Limb (tissue), 2 donors: ENCODE data around the gene ZG16.

Source experiments
- DNase-seq, 2 donors: peaks; one replicate each; pipeline ENCODE4 v3.0.0-alpha.2; 2016; ENCODE audit errors: extremely low spot score in 2 of 2

ZG16 gene

GRCh38 chr16:29821643-29822115, 43.6 kb downstream of the ZG16 start:
- DNase-seq = no peak

GRCh38 chr16:29824589-29825144, 46.6 kb downstream of the ZG16 start:
- no peak for DNase-seq

DNA sequence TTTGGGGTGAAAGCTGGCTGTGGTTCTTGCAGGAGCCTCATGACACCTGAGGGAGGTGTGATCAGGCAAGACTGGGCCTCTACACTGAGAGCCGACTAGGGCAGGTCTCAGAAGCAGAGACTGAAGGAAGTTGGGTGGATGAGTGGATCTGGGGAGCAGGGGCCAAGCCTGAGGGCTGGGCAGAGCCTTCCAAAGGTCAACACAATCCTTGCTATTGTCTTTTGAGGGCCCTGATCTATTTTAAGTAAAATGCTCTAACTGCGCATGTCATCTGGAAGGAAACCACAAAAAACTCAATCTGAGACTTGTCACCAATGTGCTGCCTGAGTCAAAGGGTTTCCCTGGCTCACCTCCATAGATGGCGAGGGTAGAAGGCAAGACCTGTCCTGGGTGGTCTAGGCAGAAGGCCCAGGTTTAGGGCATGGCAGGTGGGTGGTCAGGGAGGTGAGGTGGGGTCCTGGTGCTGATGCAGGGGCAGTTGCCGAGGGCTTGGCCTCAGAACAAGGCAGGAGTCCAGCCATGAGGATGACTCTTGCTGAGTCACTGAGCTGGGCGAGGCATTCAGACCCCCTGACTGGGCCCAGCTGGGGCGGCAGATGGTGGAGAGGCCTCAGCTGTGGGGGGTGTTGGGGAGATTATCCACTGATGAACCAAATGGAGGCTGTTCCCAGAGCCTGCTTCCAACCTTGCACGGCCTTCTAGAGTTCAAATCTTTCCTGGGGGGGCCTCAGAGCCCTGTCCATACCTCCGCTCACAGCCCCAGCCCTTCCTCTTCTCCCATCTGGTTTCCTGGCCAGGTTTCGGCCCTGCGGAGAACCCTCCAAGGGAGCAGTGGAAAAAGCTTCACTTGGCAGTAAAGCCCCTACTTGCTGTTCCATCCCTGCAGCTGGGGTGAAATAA, 47.3 kb downstream of the ZG16 start:
- peak in 1 of 2 donors; percentile 47 for DNase-seq

DNA sequence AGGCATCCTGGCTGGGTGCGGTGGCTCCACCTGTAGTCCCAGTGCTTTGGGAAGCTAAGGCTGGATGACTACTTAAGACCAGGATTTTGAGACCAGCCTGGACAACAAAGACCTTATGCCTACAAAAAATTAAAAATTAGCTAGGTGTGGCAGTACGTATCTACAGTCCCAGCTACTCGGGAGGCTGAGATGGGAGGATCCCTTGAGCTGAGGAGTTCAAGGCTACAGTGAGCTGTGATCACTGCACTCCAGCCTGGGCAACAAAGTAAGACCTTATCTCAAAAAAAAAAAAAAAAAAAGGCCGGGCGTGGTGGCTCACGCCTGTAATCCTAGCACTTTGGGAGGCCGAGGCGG, 48.3 kb downstream of the ZG16 start:
- no peak for DNase-seq

DNA sequence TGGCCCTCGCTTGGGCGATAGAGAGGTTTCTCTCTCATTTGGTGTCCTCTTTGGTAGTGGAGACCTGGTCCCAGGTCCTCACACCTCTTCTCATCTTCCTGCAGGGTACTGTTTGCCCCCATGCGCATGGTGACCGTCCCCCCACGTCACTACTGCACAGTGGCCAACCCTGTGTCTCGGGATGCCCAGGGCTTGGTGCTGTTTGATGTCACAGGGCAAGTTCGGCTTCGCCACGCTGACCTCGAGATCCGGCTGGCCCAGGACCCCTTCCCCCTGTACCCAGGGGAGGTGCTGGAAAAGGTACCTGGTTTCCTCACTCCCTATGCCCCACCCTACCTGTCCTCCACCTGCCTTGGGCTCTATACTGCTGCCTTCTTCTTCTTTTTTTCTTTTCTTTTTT, 52.7 kb downstream of the ZG16 start:
- no peak for DNase-seq

GRCh38 chr16:29831490-29831889, 53.4 kb downstream of the ZG16 start:
- no peak for DNase-seq
